Osteocyte (in vitro differentiated cells): ENCODE measurements around the gene ADAMTS16. TPM values are rescaled to one million over a fixed set of nuclear protein-coding genes. Genes with fewer than 3 reads are reported as not detected.

Source experiments
- DNase-seq: peaks from one replicate; pipeline ENCODE4 v3.0.0; 2021; ENCODE audit warnings: mixed read lengths; ENCODE audit not compliant: unreplicated experiment; ENCODE audit errors: extremely low spot score
- H3K27ac Mint-ChIP-seq: one replicate; pipeline ENCODE4 v1.8.0; 2021; ENCODE audit warnings: mild to moderate bottlenecking, mixed read lengths; ENCODE audit not compliant: unreplicated experiment
- H3K27me3 Mint-ChIP-seq: one replicate; pipeline ENCODE4 v1.8.0; 2021; ENCODE audit warnings: mixed read lengths; ENCODE audit not compliant: unreplicated experiment
- H3K36me3 Mint-ChIP-seq: one replicate; pipeline ENCODE4 v1.8.0; 2021; ENCODE audit warnings: mixed read lengths; ENCODE audit not compliant: unreplicated experiment
- H3K4me1 Mint-ChIP-seq: one replicate; pipeline ENCODE4 v1.8.0; 2021; ENCODE audit warnings: mixed read lengths; ENCODE audit not compliant: unreplicated experiment
- H3K4me3 Mint-ChIP-seq: one replicate; pipeline ENCODE4 v1.8.0; 2021; ENCODE audit warnings: mild to moderate bottlenecking, moderate library complexity, mixed read lengths; ENCODE audit not compliant: unreplicated experiment
- H3K9me3 Mint-ChIP-seq: one replicate; pipeline ENCODE4 v1.8.0; 2021; ENCODE audit warnings: mixed read lengths; ENCODE audit not compliant: unreplicated experiment
- CTCF ChIP-seq: fragments of 200-600 bp; sonication (generic); IDR thresholded peaks from 2 replicates; pipeline ENCODE4 v1.5.0; 2021; ENCODE audit warnings: antibody characterized with exemption, mild to moderate bottlenecking, moderate library complexity
- long read RNA-seq: library from polyadenylated mRNA; unstranded; transcript quantifications from one replicate; pipeline ENCODE4 v2.0.0, GENCODE V29; 2021
- total RNA-seq: library from RNA; stranded (reverse); gene quantifications from 2 replicates; pipeline ENCODE4 v1.2.1, GENCODE V29; 2021

Gene ADAMTS16
- total RNA-seq, result not detected in 2 replicates
- long read RNA-seq, result 0 reads

- Mint-ChIP-seq H3K27ac (no peak within 1 kb of the TSS), H3K27me3 (peaks cover 36% of the 10 kb centered on the region), H3K4me3 (peak within 1 kb of the TSS; percentile 50), H3K4me1 (peaks cover 9% of the 10 kb centered on the region), H3K9me3 (no peaks in the 10 kb centered on the region), H3K36me3 (no peaks in the 10 kb centered on the region)
- no peak for TF ChIP-seq CTCF
- DNase-seq, result no peak
These were observed at the start of gene ADAMTS16 for GRCh38 chr5:5139777-5140478. Gene ADAMTS16, plus strand, starts transcription at chr5:5140330. Its CDS starts 138 bp downstream, at chr5:5140468.

GRCh38 chr5:5092149-5092548, 48.0 kb upstream of the ADAMTS16 start:
- no peak overlapping the region for H3K4me3 Mint-ChIP-seq
- H3K4me1 Mint-ChIP-seq, result no peaks in the 10 kb centered on the region
- no peak for DNase-seq
- no peaks in the 10 kb centered on the region for H3K9me3 Mint-ChIP-seq
- no peaks in the 10 kb centered on the region for H3K27me3 Mint-ChIP-seq
- TF ChIP-seq CTCF, result no peak
- H3K36me3 Mint-ChIP-seq, result no peaks in the 10 kb centered on the region
- no peak overlapping the region for H3K27ac Mint-ChIP-seq

GRCh38 chr5:5100635-5101034, 39.5 kb upstream of the ADAMTS16 start:
- Mint-ChIP-seq H3K27me3 (no peaks in the 10 kb centered on the region), H3K4me3 (no peak overlapping the region), H3K9me3 (peaks cover 5% of the 10 kb centered on the region), H3K4me1 (no peaks in the 10 kb centered on the region), H3K36me3 (no peaks in the 10 kb centered on the region), H3K27ac (no peak overlapping the region)
- TF ChIP-seq CTCF, result no peak
- DNase-seq, result no peak

GRCh38 chr5:5101676-5102075, 38.5 kb upstream of the ADAMTS16 start:
- Mint-ChIP-seq H3K4me3 (no peak overlapping the region), H3K27me3 (no peaks in the 10 kb centered on the region), H3K36me3 (no peaks in the 10 kb centered on the region), H3K4me1 (no peaks in the 10 kb centered on the region), H3K9me3 (peaks cover 5% of the 10 kb centered on the region), H3K27ac (no peak overlapping the region)
- no peak for TF ChIP-seq CTCF
- no peak for DNase-seq

GRCh38 chr5:5103245-5103644, 36.9 kb upstream of the ADAMTS16 start:
- Mint-ChIP-seq H3K27ac (no peak overlapping the region), H3K4me3 (no peak overlapping the region), H3K9me3 (peaks cover 5% of the 10 kb centered on the region), H3K4me1 (no peaks in the 10 kb centered on the region), H3K27me3 (peaks cover 5% of the 10 kb centered on the region), H3K36me3 (no peaks in the 10 kb centered on the region)
- no peak for DNase-seq
- TF ChIP-seq CTCF, result no peak
